NB4 (cell line): Measurements from ENCODE around the gene AFG1L.

Source experiments
- CTCF ChIP-seq: IDR thresholded peaks from one replicate; pipeline ENCODE4 v1.5.1; 2012; ENCODE audit warnings: low read depth, low read length
- POLR2A ChIP-seq: IDR thresholded peaks from 2 replicates; pipeline ENCODE4 v1.6.1; 2011; ENCODE audit warnings: mild to moderate bottlenecking; ENCODE audit not compliant: insufficient read length; ENCODE audit errors: extremely low read depth

GRCh38 chr6:108268845-108269244, 26.0 kb upstream of the AFG1L start:
- TF ChIP-seq CTCF (no peak), POLR2A (no peak)
